ENCODE measurements around the gene XAF1. TPM values are rescaled to one million over a fixed set of nuclear protein-coding genes. Genes with fewer than 3 reads are reported as not detected.
"Not testable (repeated sequence)": the region's sequence is repeated elsewhere in the genome, so short reads cannot be mapped to it uniquely, and the experiment has no call there.

Gene XAF1
- total RNA-seq, 6 donors from 2014 or later, result 24.3 to 245 (median 75.2) TPM

GRCh38 chr17:6799738-6800137 is 43.9 kb downstream of the XAF1 start:
- no peaks in the 10 kb centered on the region for H3K36me3 ChIP-seq
- no peaks in the 10 kb centered on the region for H3K9me3 ChIP-seq

GRCh38 chr17:6800422-6801027 is 44.7 kb downstream of the XAF1 start:
- Histone ChIP-seq H3K4me3 (no peak overlapping the region), H3K9me3 (no peaks in the 10 kb centered on the region), H3K27ac (no peak overlapping the region), H3K27me3 (no peaks in the 10 kb centered on the region), H3K36me3 (no peaks in the 10 kb centered on the region), H3K4me1 (no peaks in the 10 kb centered on the region)
- ATAC-seq (ENCODE audit: low FRiP score in 2 of 2) (peak in 1 of 2 donors; percentile 44), DNase-seq (no peak)
- TF ChIP-seq POLR2AphosphoS5 (IDR thresholded peaks at IDR 0.05) (no peak), CTCF (IDR thresholded peaks at IDR 0.05) (no peak), EP300 (IDR thresholded peaks at IDR 0.05) (no peak)
- WGBS, 2 donors, result 90 to 91% methylated on average over 13 of the region's 13 CpGs

More at GRCh38 chr17:6799738-6800137, 43.9 kb downstream of the XAF1 start:
- TF ChIP-seq POLR2A (IDR thresholded peaks at IDR 0.05), result no peak
- no peak for TF ChIP-seq CTCF (IDR thresholded peaks at IDR 0.05)
- no peak for TF ChIP-seq POLR2AphosphoS5 (IDR thresholded peaks at IDR 0.05)
- no peak for TF ChIP-seq EP300 (IDR thresholded peaks at IDR 0.05)
- WGBS, 2 donors, result 65 to 82% methylated on average over 5 to 6 of the region's 6 CpGs
- no peak overlapping the region for H3K4me3 ChIP-seq
- ATAC-seq (ENCODE audit: low FRiP score in 2 of 2) (no peak), DNase-seq (no peak)
- no peaks in the 10 kb centered on the region for H3K27me3 ChIP-seq
- H3K4me1 ChIP-seq, result no peaks in the 10 kb centered on the region
- no peak overlapping the region for H3K27ac ChIP-seq

- 87 to 92% methylated on average over 6 to 9 of the region's 9 CpGs for WGBS, 2 donors
- DNase-seq (no peak), ATAC-seq (ENCODE audit: low FRiP score in 2 of 2) (no peak)
- no peak overlapping the region for H3K4me3 ChIP-seq
- no peak overlapping the region for H3K27ac ChIP-seq
- no peaks in the 10 kb centered on the region for H3K9me3 ChIP-seq
- no peaks in the 10 kb centered on the region for H3K4me1 ChIP-seq
- no peaks in the 10 kb centered on the region for H3K27me3 ChIP-seq
- TF ChIP-seq EP300 (IDR thresholded peaks at IDR 0.05) (no peak), POLR2AphosphoS5 (IDR thresholded peaks at IDR 0.05) (no peak)
- H3K36me3 ChIP-seq, result no peaks in the 10 kb centered on the region
Measured at GRCh38 chr17:6811510-6811909, 55.7 kb downstream of the XAF1 start.

- no peak for DNase-seq
- no peak overlapping the region for H3K27ac ChIP-seq
- H3K4me1 ChIP-seq, result no peaks in the 10 kb centered on the region
- WGBS, 2 donors, result 59 to 68% methylated on average over 9 of the region's 9 CpGs
- H3K27me3 ChIP-seq, result no peaks in the 10 kb centered on the region
- TF ChIP-seq POLR2A (IDR thresholded peaks at IDR 0.05) (no peak), POLR2AphosphoS5 (IDR thresholded peaks at IDR 0.05) (no peak), CTCF (IDR thresholded peaks at IDR 0.05) (no peak), EP300 (IDR thresholded peaks at IDR 0.05) (no peak)
- H3K36me3 ChIP-seq, result no peaks in the 10 kb centered on the region
- no peak overlapping the region for H3K4me3 ChIP-seq
- H3K9me3 ChIP-seq, result no peaks in the 10 kb centered on the region
- ATAC-seq (ENCODE audit: low FRiP score in 2 of 2), result no peak
Measured at GRCh38 chr17:6812295-6812694, 56.4 kb downstream of the XAF1 start.

- Histone ChIP-seq H3K4me1 (no peaks in the 10 kb centered on the region), H3K4me3 (no peak overlapping the region), H3K27ac (no peak overlapping the region), H3K9me3 (no peaks in the 10 kb centered on the region), H3K27me3 (no peaks in the 10 kb centered on the region), H3K36me3 (no peaks in the 10 kb centered on the region)
- DNase-seq, result no peak
- WGBS, 2 donors, result 76 to 84% methylated on average over 5 to 10 of the region's 10 CpGs
- no peak for TF ChIP-seq POLR2A (IDR thresholded peaks at IDR 0.05)
- no peak for TF ChIP-seq POLR2AphosphoS5 (IDR thresholded peaks at IDR 0.05)
- TF ChIP-seq EP300 (IDR thresholded peaks at IDR 0.05), result no peak
- TF ChIP-seq CTCF (IDR thresholded peaks at IDR 0.05), result no peak
- no peak for ATAC-seq (ENCODE audit: low FRiP score in 2 of 2)
Measured at GRCh38 chr17:6815775-6816174, 59.9 kb downstream of the XAF1 start.

GRCh38 chr17:6816368-6816767 is 60.5 kb downstream of the XAF1 start:
- H3K36me3 ChIP-seq; H3K9me3 ChIP-seq; H3K27me3 ChIP-seq; H3K27ac ChIP-seq; H3K4me1 ChIP-seq; H3K4me3 ChIP-seq; DNase-seq; ATAC-seq (ENCODE audit: low FRiP score in 2 of 2): not testable (repeated sequence)
- 64 to 75% methylated on average over 3 of the region's 3 CpGs for WGBS, 2 donors
